KMS-11 (cell line): ENCODE results near the gene DUSP11.

Experiments
- H2AFZ ChIP-seq: fragments of 200-600 bp; sonication (generic); 2 replicates; pipeline ENCODE4 v1.6.1; 2016; ENCODE audit warnings: antibody characterized with exemption, mixed run types, low read depth
- H3K27ac ChIP-seq: fragments of 200-600 bp; sonication (generic); 2 replicates; pipeline ENCODE4 v1.6.1; 2016; ENCODE audit warnings: mild to moderate bottlenecking, mixed run types
- H3K27me3 ChIP-seq: fragments of 200-600 bp; sonication (generic); 2 replicates; pipeline ENCODE4 v1.6.1; 2017; ENCODE audit warnings: mild to moderate bottlenecking, low read depth, mixed run types, moderate library complexity; ENCODE audit not compliant: insufficient read depth
- H3K36me3 ChIP-seq: fragments of 200-600 bp; sonication (generic); 2 replicates; pipeline ENCODE4 v1.6.1; 2017; ENCODE audit warnings: mild to moderate bottlenecking, mixed run types; ENCODE audit not compliant: insufficient read depth
- H3K4me1 ChIP-seq: fragments of 200-600 bp; sonication (generic); 2 replicates; pipeline ENCODE4 v1.6.1; 2016; ENCODE audit warnings: mild to moderate bottlenecking, low read depth, mixed run types; ENCODE audit not compliant: poor library complexity, severe bottlenecking
- H3K4me2 ChIP-seq: fragments of 200-600 bp; sonication (generic); 2 replicates; pipeline ENCODE4 v1.7.0; 2016; ENCODE audit warnings: mild to moderate bottlenecking, mixed run types
- H3K4me3 ChIP-seq: fragments of 200-600 bp; sonication (generic); IDR thresholded peaks from 2 replicates; pipeline ENCODE4 v1.6.1; 2017; ENCODE audit warnings: low read depth, low read length, mixed read lengths; ENCODE audit not compliant: insufficient read depth
- H3K79me2 ChIP-seq: fragments of 200-600 bp; sonication (generic); 2 replicates; pipeline ENCODE4 v1.6.1; 2016; ENCODE audit warnings: low read depth, mixed run types; ENCODE audit not compliant: insufficient read depth
- H3K9ac ChIP-seq: fragments of 200-600 bp; sonication (generic); 2 replicates; pipeline ENCODE4 v1.6.1; 2016; ENCODE audit warnings: mild to moderate bottlenecking, mixed run types
- H4K20me1 ChIP-seq: fragments of 200-600 bp; sonication (generic); 2 replicates; pipeline ENCODE4 v1.6.1; 2016; ENCODE audit warnings: mild to moderate bottlenecking, mixed run types; ENCODE audit not compliant: insufficient read depth
- CTCF ChIP-seq: fragments of 200-600 bp; sonication (generic); conservative IDR thresholded peaks from 2 replicates; pipeline ENCODE4 v1.6.1; 2017; ENCODE audit warnings: low read depth, mild to moderate bottlenecking, antibody characterized with exemption, low read length, moderate library complexity, mixed read lengths

DUSP11 gene

GRCh38 chr2:73822991-73823390, 43.1 kb upstream of the DUSP11 start:
- no peak overlapping the region for H2AFZ ChIP-seq
- H3K4me1 ChIP-seq, result peaks cover 26% of the 10 kb centered on the region
- no peak overlapping the region for H3K9ac ChIP-seq
- no peak overlapping the region for H3K4me3 ChIP-seq
- no peak overlapping the region for H3K4me2 ChIP-seq
- no peaks in the 10 kb centered on the region for H3K36me3 ChIP-seq
- no peak overlapping the region for H3K27ac ChIP-seq
- no peaks in the 10 kb centered on the region for H4K20me1 ChIP-seq
- H3K79me2 ChIP-seq, result no peaks in the 10 kb centered on the region
- TF ChIP-seq CTCF, result no peak
- no peaks in the 10 kb centered on the region for H3K27me3 ChIP-seq

GRCh38 chr2:73822276-73822675, 42.4 kb upstream of the DUSP11 start:
- no peaks in the 10 kb centered on the region for H3K27me3 ChIP-seq
- no peak overlapping the region for H3K4me2 ChIP-seq
- H3K9ac ChIP-seq, result no peak overlapping the region
- peaks cover 19% of the 10 kb centered on the region for H3K4me1 ChIP-seq
- no peak overlapping the region for H3K27ac ChIP-seq
- H4K20me1 ChIP-seq, result no peaks in the 10 kb centered on the region
- no peaks in the 10 kb centered on the region for H3K79me2 ChIP-seq
- no peak overlapping the region for H2AFZ ChIP-seq
- H3K36me3 ChIP-seq, result no peaks in the 10 kb centered on the region
- H3K4me3 ChIP-seq, result no peak overlapping the region
- TF ChIP-seq CTCF, result no peak

- no peaks in the 10 kb centered on the region for H3K79me2 ChIP-seq
Observed at GRCh38 chr2:73821669-73822068, 41.8 kb upstream of the DUSP11 start.

GRCh38 chr2:73821227-73821626, 41.3 kb upstream of the DUSP11 start:
- no peak for TF ChIP-seq CTCF
- peaks cover 18% of the 10 kb centered on the region for H3K4me1 ChIP-seq
- H4K20me1 ChIP-seq, result no peaks in the 10 kb centered on the region
- no peak overlapping the region for H2AFZ ChIP-seq
- H3K4me3 ChIP-seq, result no peak overlapping the region
- H3K36me3 ChIP-seq, result no peaks in the 10 kb centered on the region
- no peak overlapping the region for H3K9ac ChIP-seq
- H3K27ac ChIP-seq, result no peak overlapping the region
- H3K4me2 ChIP-seq, result no peak overlapping the region
- H3K79me2 ChIP-seq, result no peaks in the 10 kb centered on the region
- H3K27me3 ChIP-seq, result no peaks in the 10 kb centered on the region

More at GRCh38 chr2:73821669-73822068, 41.8 kb upstream of the DUSP11 start:
- no peak for TF ChIP-seq CTCF
- H2AFZ ChIP-seq, result no peak overlapping the region
- no peak overlapping the region for H3K27ac ChIP-seq
- peaks cover 18% of the 10 kb centered on the region for H3K4me1 ChIP-seq
- no peak overlapping the region for H3K9ac ChIP-seq
- H3K36me3 ChIP-seq, result no peaks in the 10 kb centered on the region
- no peaks in the 10 kb centered on the region for H3K27me3 ChIP-seq
- no peak overlapping the region for H3K4me2 ChIP-seq
- H4K20me1 ChIP-seq, result no peaks in the 10 kb centered on the region
- no peak overlapping the region for H3K4me3 ChIP-seq

- H3K4me2 ChIP-seq, result no peak overlapping the region
- TF ChIP-seq CTCF, result no peak
- no peak overlapping the region for H3K9ac ChIP-seq
- peaks cover 18% of the 10 kb centered on the region for H3K4me1 ChIP-seq
- H4K20me1 ChIP-seq, result no peaks in the 10 kb centered on the region
- H2AFZ ChIP-seq, result no peak overlapping the region
- H3K27ac ChIP-seq, result no peak overlapping the region
- H3K36me3 ChIP-seq, result no peaks in the 10 kb centered on the region
- no peaks in the 10 kb centered on the region for H3K79me2 ChIP-seq
- H3K4me3 ChIP-seq, result no peak overlapping the region
- no peaks in the 10 kb centered on the region for H3K27me3 ChIP-seq
Observed at GRCh38 chr2:73818296-73818695, 38.4 kb upstream of the DUSP11 start.
